Ectodermal cell (in vitro differentiated cells): ENCODE results near the gene ALMS1.
"Not testable (repeated sequence)": the region's sequence is repeated elsewhere in the genome, so short reads cannot be mapped to it uniquely, and the experiment has no call there.

Source experiments
- H3K27ac ChIP-seq: 2 replicates; pipeline ENCODE4 v1.7.0; 2013; ENCODE audit warnings: mild to moderate bottlenecking, low read depth, low read length; ENCODE audit not compliant: insufficient read depth, poor library complexity, severe bottlenecking
- H3K27me3 ChIP-seq: 2 replicates; pipeline ENCODE4 v1.7.0; 2013; ENCODE audit warnings: mild to moderate bottlenecking, low read length; ENCODE audit not compliant: insufficient read depth, control insufficient read depth, poor library complexity, severe bottlenecking
- H3K36me3 ChIP-seq: one replicate; pipeline ENCODE4 v1.7.0; 2013; ENCODE audit warnings: low read length; ENCODE audit not compliant: control insufficient read depth, insufficient read depth
- H3K4me1 ChIP-seq: one replicate; pipeline ENCODE4 v1.7.0; 2013; ENCODE audit warnings: low read length; ENCODE audit not compliant: control insufficient read depth, insufficient read depth
- H3K4me3 ChIP-seq: 2 replicates; pipeline ENCODE4 v1.7.0; 2013; ENCODE audit warnings: low read depth, low read length, control low read depth; ENCODE audit not compliant: insufficient read depth
- H3K9me3 ChIP-seq: 2 replicates; pipeline ENCODE4 v1.7.0; 2013; ENCODE audit warnings: mild to moderate bottlenecking, low read length, moderate library complexity; ENCODE audit not compliant: control insufficient read depth
- WGBS, 2 experiments: methylation state at CpG; one replicate each; pipeline ENCODE4 v1.1.7; 2013; ENCODE audit warnings: missing lambda C conversion rate in 2 of 2; 5-methylcytosine and 5-hydroxymethylcytosine counted together

The ALMS1 gene

DNA sequence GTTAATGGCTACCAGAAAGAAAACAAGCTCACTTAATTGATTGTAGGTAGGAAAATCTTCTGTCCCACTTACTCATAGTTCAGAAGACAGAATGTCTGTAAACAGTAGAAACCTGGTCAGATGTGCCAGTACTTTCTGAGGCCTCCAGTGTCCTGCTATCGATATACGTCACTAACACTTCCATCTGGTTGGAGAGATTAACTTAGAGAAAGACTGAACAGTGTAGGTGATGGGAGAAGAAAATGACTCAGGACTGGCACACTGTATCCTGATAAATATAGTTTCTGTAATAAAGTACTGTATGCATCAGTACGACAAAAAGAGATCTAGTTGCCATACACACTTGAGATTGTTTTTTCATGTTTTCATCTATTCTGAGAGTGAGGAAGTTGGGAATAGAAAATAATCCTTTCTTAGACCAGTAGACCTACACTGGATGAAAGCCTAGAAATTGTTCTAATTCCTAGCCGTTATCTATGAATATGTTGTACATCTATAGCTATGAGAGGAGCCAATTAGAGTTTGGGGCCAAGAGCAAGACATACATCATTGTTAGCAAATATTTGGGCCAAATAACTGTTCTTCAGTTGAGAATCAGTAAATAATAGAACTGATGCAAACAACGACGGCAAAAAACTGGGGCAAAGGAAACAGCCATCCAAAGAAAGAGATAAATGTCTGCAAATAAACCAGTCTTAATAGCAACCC is 150.7 kb downstream of the ALMS1 start:
- 96 to 98% methylated on average over 5 to 6 of the region's 6 CpGs for WGBS, 2 experiments
- H3K27ac ChIP-seq = no peak overlapping the region
- no peaks in the 10 kb centered on the region for H3K4me1 ChIP-seq

DNA sequence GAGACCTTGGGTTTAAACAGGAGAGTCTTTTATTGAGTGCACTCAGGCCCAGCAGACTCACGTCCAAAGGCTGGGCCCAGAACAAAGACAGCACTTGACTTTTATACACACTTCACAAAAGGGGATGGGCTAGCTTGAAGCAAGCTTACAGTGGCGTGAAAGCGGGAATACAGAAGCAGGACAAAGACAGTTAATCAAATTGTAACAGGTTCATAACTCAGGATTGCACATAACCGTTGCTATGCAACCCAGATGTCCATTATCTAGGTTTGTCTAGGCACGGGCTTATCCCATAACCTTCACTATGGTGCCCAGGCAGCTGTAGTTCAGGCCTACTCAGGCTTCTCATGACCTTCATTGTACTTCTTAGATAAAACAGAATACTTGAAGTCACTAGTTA is 175.2 kb downstream of the ALMS1 start:
- not testable (repeated sequence) for H3K4me3 ChIP-seq, H3K36me3 ChIP-seq, H3K4me1 ChIP-seq, H3K27ac ChIP-seq, H3K27me3 ChIP-seq, H3K9me3 ChIP-seq
- WGBS, 2 experiments = 91% methylated on average over 5 of the region's 5 CpGs

More for the DNA sequence above, 150.7 kb downstream of the ALMS1 start:
- H3K27me3 ChIP-seq = no peaks in the 10 kb centered on the region
- H3K36me3 ChIP-seq = peaks cover 35% of the 10 kb centered on the region
- H3K4me3 ChIP-seq = no peak overlapping the region
- H3K9me3 ChIP-seq = peaks cover 3% of the 10 kb centered on the region

- H3K27ac ChIP-seq = no peak overlapping the region
- H3K9me3 ChIP-seq = no peaks in the 10 kb centered on the region
- H3K4me1 ChIP-seq = no peaks in the 10 kb centered on the region
- H3K4me3 ChIP-seq = no peak overlapping the region
- peaks cover 6% of the 10 kb centered on the region for H3K36me3 ChIP-seq
- no peaks in the 10 kb centered on the region for H3K27me3 ChIP-seq
These were observed 175.8 kb downstream of the ALMS1 start for GRCh38 chr2:73561422-73561821.

- Histone ChIP-seq H3K9me3 (no peaks in the 10 kb centered on the region), H3K4me3 (no peak overlapping the region), H3K27ac (no peak overlapping the region), H3K4me1 (no peaks in the 10 kb centered on the region), H3K27me3 (no peaks in the 10 kb centered on the region), H3K36me3 (peaks cover under 1% of the 10 kb centered on the region)
- 89 to 100% methylated on average over 1 of the region's 1 CpG for WGBS, 2 experiments
These were observed 179.3 kb downstream of the ALMS1 start for GRCh38 chr2:73564986-73565385.

DNA sequence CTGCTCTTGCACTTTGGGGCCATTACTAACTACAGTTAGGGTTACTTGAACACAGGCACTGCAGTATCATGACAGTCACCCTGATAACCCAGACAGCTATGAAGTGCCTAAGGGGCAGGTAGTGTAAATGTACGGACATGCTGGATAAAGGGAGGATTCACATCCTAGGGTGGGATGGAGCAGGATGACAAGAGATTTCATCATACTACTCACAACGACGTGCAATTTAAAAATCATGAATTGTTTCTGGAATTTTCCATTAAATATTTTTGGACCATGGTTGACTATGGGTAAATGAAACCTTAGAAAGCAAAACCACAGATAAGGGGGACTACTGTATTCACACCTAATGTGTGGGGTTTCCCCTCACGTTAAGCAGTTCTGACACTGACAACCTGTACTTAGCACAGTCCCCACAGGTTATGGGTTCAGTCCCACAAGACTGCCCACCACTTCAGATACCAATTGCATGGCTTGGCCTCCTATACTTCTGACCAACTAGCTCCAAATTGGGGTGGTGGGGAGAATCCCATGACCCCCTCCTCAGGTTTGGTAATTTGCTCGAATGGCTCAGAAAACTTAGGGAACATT is 180.7 kb downstream of the ALMS1 start:
- Histone ChIP-seq H3K4me3 (no peak overlapping the region), H3K27me3 (no peaks in the 10 kb centered on the region), H3K27ac (no peak overlapping the region), H3K36me3 (no peaks in the 10 kb centered on the region), H3K4me1 (no peaks in the 10 kb centered on the region), H3K9me3 (no peaks in the 10 kb centered on the region)
- 96 to 97% methylated on average over 5 of the region's 5 CpGs for WGBS, 2 experiments

DNA sequence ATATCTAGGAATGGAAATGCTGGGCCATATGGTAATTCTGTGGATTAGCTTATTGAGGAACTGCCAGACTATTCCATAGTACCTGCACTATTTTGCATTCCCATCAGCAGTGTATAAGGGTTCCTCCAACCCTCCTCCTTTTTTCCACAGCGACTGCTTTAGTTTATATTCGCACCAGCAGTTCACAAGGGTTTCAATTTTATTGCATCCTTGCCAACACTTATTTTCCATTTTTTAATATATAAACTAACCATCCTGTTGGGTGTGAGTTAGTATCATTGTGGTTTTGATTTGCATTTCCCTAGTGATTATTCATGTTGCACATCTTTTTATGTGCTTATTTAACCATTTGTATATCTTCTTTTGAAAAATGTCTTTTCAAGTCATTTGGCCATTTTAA is 189.6 kb downstream of the ALMS1 start:
- Histone ChIP-seq H3K36me3 (peaks cover 6% of the 10 kb centered on the region), H3K27me3 (no peaks in the 10 kb centered on the region), H3K4me3 (no peak overlapping the region), H3K9me3 (no peaks in the 10 kb centered on the region), H3K27ac (no peak overlapping the region), H3K4me1 (no peaks in the 10 kb centered on the region)
- 90 to 98% methylated on average over 2 of the region's 2 CpGs for WGBS, 2 experiments

DNA sequence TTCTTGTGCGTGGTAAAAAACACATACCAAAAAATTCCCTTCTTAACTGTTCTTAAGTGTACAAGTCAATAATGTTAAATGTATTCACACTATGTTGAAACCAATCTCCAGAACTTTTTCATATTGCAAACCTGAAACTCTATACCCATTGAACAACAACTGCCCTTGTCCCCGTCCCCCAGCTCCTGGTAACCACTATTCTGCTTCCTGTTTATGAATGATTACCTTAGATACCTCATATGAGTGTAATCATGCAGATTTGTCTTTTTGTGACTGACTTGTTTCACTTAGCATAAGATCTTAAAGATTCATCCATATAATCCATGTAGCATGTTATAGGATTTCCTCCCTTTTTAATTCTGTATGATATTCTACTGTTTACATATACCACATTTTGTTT is 196.7 kb downstream of the ALMS1 start:
- Histone ChIP-seq H3K4me3 (no peak overlapping the region), H3K27ac (no peak overlapping the region), H3K36me3 (no peaks in the 10 kb centered on the region), H3K4me1 (no peaks in the 10 kb centered on the region), H3K27me3 (no peaks in the 10 kb centered on the region), H3K9me3 (no peaks in the 10 kb centered on the region)
- 92 to 93% methylated on average over 1 of the region's 2 CpGs for WGBS, 2 experiments

DNA sequence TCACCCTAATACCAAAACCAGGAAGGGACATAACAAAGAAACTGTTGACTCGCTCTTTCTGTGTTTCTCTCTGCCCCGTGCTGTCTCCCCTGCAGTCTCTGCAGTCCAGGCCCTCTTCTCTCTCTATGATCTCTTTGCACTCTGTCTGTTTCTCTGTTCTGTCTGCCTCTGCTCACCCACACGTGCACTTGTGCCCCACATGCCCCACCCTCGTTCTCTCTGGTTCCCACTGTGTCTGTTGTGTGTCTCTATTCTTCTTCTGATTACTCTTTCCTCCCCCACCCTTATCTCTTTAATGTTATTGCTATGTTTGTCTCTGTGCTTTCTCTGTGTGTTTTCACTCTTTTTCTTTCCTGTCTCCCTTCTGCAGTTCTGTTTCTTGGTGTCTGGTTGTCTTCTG is 202.5 kb downstream of the ALMS1 start:
- H3K9me3 ChIP-seq = no peaks in the 10 kb centered on the region
- WGBS, 2 experiments = 19 to 20% methylated on average over 4 of the region's 4 CpGs
- H3K4me1 ChIP-seq = peaks cover 5% of the 10 kb centered on the region
- H3K27ac ChIP-seq = no peak overlapping the region
- H3K36me3 ChIP-seq = no peaks in the 10 kb centered on the region
- no peaks in the 10 kb centered on the region for H3K27me3 ChIP-seq
- no peak overlapping the region for H3K4me3 ChIP-seq

DNA sequence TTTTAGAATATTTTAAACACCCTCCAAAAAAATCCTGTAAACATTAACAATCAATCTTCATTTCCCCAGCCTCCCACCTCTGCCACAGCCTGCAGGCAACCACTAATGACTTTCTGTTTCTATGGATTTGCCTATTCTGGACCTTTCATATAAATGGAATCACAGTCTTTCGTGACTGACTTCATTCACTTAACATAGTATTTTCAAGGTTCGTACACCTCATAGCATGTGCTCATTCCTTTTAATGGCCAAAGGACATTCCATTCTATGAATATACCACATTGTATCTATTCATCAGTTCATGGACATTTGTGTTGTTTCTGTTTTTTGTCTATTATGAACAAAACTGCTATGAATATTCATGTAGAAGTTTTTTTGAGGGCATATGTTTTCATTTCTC is 208.0 kb downstream of the ALMS1 start:
- Histone ChIP-seq H3K9me3 (no peaks in the 10 kb centered on the region), H3K36me3 (no peaks in the 10 kb centered on the region), H3K27ac (no peak overlapping the region), H3K4me1 (no peaks in the 10 kb centered on the region), H3K27me3 (no peaks in the 10 kb centered on the region), H3K4me3 (no peak overlapping the region)
- WGBS, 2 experiments = 93 to 97% methylated on average over 2 of the region's 2 CpGs

GRCh38 chr2:73594251-73594650 is 208.6 kb downstream of the ALMS1 start:
- H3K27ac ChIP-seq = no peak overlapping the region
- H3K36me3 ChIP-seq = no peaks in the 10 kb centered on the region
- no peaks in the 10 kb centered on the region for H3K27me3 ChIP-seq
- 92 to 95% methylated on average over 2 of the region's 2 CpGs for WGBS, 2 experiments
- H3K4me3 ChIP-seq = no peak overlapping the region
- H3K4me1 ChIP-seq = no peaks in the 10 kb centered on the region
- H3K9me3 ChIP-seq = no peaks in the 10 kb centered on the region
